DMS79 (cell line): ENCODE results near the gene PPFIBP2.
"Not testable (repeated sequence)": the region's sequence is repeated elsewhere in the genome, so short reads cannot be mapped to it uniquely, and the experiment has no call there.

ENCODE experiments used
- DNase-seq: peaks from one replicate; lab custom pipeline; 2025; lab: John Stamatoyannopoulos, UW

PPFIBP2 gene

DNA sequence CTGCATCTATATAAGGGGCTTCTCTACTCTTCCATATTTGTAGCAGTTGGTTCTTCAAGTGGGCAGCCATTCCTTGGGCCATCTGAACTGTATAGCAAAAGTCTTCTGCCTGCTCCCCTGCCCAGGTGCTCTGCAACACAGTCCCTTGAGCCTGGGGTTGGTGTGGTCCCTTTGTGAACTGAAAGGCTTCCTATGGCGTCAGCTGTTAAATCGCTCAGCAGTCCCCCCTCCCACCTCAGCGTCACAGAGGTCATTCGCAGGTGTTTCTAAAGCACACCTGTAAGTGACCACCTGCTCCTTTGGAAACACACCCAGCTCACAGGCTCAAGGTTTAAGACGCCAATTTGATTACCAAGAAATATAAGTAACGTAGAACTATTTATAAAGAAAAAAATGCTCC, 122.6 kb downstream of the PPFIBP2 start:
- no peak for DNase-seq

DNA sequence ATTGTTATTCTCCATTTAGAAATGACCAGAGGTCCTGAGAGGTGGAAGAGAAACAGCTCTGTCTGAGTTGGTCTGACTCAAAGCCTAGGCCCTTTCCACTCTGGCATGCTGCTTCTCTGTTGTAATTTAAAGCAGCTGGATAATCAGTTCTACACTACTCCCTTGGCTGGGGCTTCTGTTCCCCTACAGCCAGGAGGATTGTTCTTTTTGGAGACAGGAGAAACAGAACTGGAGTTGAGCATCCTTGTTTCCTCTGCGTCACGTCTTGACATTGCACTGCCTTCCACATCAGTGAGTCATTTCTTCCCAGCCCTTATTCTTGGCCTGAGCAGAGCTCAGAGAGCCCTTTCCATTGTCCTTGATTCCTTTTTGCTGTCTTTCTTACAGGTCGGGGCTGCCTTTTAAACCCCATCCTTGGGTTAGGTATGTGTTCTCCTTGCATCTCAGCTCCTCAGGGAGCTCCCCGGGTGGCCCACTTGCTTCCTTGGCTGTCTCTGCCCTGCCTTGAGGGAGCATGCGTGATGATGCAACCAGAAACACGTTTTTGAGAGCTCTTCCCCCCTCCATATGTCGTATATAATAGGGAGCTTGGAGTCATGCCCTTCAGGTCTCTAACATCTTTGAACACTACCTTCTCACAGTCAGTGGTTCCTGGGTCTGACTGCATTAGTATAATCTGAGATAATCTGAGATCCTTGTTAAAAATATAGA, 123.8 kb downstream of the PPFIBP2 start:
- no peak for DNase-seq

DNA sequence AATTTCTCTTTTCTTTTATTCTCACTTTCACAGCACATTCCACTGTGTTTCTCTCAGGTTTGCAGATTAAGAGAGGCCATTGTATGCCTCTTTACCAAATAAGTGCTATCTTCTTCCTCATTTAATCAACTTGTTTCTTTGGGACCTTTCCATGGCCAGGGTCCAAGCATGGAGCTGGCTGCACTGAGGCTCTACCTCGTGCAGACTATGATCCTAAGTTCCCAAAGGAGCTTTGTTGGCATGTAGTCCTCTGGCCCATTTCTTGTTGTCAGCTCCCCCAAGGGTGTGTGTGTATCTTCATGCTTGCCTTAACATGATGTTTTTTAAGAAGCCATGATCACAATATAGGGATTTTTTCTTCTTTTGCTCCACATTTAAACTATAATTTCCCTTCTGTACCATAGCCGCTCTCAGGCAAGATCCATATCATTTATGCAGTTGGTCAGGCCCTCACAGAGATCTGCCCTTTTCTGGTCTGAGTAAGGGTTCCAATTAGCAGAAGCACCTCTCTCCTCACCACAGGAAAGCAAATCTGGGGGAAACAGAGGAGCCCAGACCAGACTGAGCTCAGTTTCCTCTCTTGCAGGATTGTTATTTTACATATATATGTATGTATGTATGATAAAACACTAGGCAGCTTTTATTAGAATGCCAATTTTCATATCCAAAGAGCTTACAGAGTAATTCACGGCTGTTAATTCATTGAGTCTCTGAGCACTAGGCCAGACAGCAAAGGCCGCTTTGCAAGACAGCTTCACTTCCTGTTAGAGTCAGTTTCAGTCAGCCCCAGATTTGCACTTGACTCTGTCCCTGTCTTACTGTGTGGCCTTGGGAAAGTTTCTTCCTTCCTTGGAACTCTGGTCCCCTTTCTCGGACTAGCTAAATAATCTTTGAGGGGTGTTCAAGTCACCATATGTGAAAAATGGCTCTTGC, 125.2 kb downstream of the PPFIBP2 start:
- DNase-seq = no peak

DNA sequence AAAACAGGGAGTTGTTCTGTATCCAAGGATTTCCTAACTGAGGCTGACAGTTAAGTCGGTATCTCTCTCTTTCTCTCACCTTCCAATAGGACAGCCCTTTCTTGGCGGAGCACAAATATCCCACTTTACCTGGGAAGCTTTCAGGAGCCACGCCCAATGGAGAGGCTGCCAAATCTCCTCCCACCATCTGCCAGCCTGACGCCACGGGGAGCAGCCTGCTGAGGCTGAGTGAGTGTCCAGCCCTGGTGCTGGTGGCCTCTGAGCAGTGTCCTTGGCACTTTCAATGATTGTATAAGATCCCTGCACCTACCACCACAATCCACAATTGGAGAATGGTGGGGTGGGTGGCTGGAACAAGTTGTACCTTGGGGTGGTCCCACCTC, 125.8 kb downstream of the PPFIBP2 start:
- DNase-seq = no peak

DNA sequence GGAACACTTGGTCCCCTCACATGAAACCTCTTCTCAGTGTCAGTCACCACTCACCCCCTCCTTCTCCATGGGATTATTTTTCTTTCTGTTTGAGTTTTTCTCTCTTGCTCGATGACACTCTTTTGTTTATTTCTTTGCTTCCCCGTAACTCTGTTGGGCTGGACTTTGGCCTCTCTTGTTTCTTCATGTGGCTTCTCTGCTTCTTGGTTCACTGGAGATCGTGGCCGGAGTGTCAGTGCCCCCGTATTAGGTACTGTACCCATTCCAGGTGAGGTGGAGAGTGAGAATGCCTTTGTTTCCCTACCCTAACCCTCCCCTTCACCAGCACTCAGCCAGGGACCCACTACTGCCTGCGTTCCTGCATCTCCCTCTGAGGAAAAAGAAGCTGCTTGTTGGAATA, 127.0 kb downstream of the PPFIBP2 start:
- no peak for DNase-seq

DNA sequence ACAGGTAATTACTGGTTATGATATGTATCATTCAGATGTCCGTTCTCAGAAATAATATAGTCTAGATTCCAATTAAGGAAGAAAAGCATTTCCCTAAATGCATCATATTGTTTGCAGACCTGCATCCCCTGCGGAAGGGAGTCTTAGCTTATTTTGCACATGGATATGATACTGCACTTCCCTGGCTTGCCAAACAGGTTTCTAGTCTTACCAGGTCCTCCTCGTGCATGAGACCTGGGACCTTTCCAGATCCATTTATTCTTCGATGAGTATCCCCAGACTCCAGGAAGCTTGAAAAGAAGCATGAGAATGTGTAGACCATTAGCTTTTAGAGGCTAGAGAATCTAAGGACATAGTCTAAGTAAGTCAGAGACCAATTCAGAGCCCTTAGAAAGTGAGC, 128.9 kb downstream of the PPFIBP2 start:
- DNase-seq = peak; percentile 41

DNA sequence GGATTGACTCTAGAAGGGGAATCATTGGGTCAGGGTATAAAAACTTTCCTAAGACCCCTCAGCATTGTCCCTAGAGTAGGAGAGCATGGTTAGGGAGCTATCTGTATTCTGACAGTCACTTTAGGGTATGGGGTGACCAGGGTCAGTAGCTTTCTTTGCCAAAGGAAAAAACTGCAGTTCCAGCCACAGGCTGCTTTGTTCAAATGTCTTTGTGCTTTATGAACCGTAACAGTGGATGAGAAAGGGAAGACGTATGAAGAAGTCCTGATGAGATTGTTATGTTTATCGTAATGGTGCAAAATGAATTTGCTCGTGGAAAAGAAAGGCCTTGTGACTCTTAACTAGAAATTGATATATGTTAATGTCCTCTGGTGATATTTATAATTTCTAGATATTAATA, 129.5 kb downstream of the PPFIBP2 start:
- peak; percentile 4 for DNase-seq

DNA sequence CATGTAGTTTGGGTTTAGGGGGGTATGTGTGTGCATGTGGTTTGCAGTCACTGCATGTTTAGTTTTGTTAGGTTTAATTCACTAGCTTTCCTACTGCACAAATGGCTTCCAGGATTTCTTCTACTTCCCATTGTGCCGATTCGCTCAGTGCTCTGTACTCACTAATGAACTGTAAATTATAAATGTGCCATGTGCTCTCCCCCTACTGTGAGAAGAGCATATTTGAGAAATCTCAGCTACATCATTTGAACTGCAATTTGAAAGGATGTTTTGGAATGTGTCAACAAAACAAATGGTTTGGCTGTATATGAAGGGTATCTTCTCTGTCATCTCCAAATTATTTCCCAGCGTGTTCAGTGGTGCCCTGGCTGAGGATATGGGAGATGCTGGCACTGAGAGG, 131.4 kb downstream of the PPFIBP2 start:
- DNase-seq = no peak

DNA sequence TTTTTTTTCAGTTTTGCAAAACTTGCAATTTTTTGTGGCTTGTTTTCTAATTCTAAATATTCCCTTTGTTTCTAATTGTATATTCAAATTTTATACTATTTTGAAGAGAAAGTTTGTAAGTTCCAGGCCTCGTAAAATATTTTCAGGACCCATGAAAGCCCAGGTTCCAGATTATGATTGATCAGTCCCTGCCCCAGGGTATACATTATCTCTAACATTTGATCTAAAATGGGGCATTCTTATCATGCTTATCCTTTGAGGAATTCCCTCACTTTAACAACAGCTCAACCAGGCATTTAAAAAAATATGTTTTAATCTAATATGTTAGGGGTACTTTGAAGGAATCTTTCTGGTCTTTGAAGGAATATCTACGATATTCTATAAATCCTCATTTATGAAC, 133.1 kb downstream of the PPFIBP2 start:
- DNase-seq = no peak

DNA sequence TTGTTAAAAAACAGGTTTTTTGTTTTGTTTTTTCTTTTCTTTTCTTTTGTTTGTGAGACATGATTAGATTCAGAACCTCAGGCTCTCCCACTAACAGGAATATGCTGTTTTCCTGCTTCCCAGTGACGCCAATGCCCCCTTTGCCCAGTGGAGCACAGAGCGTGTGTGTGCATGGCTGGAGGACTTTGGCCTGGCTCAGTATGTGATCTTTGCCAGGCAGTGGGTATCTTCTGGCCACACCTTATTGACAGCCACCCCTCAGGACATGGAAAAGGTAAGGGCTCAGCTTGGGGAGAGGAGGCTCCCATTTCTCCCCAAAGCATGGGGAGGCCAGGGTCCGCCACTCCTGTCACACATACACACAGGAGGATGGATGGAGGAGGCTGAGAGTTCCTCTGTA, 134.5 kb downstream of the PPFIBP2 start:
- no peak for DNase-seq

DNA sequence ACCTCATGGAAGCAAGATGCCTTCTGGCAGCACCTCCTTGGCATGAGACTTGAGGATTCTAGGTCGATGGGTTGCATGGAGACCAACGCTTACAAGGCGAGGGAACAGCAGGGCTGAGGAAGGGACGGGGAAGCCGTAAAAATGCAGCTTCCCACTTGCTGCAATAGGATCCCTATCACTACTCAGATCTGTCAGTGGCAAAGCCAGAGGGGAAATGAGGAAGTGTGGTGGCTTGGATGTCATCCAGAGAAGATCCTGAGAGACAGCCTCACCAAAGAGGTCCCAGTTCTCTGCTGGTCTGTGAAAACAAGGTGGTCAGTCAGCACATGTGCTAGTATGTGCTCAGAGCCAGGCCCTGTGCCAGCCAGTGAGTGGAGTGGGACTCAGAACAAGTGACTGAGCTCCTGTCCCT, 137.3 kb downstream of the PPFIBP2 start:
- DNase-seq = no peak

DNA sequence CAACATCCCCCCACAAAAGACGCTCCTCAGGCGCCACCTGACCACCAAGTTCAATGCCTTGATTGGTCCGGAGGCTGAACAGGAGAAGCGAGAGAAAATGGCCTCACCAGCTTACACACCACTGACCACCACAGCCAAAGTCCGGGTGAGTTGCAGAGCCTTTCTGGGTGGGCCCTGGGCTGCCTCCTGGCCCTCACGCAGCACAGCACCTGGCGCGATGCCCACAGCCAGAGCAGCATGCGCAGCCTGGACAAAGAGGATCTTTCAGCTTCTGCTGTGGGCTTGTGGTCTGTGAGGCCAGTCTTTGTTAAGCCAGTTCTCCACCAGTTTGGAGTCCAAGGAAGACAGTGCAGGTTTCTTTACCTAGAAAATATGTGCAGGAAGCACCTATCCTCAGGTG, 137.9 kb downstream of the PPFIBP2 start:
- DNase-seq = no peak

DNA sequence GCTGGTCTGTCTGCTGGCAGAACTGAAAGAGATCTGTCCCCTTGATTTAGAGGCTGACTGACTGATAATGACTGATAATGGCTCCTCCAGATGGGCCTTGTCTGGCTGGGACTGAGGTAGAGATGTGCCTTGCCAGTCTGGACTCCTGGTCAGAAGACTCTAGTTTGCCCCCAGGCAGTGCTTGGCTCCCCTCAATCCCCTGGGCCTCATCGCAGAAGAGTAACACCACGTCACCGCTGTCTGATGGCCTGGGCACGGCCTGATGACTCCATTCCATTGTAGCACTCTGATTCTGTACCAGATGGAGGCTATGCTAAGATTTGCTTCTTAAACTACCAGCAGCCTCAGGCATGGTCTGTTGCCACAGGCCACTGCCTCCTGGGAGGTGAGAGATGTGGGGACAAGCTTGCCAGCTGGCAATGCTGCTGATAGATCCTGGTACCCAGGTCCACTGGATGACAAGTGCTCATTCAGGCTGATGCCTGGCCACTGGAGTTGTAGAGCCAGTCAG, 140.5 kb downstream of the PPFIBP2 start:
- no peak for DNase-seq

DNA sequence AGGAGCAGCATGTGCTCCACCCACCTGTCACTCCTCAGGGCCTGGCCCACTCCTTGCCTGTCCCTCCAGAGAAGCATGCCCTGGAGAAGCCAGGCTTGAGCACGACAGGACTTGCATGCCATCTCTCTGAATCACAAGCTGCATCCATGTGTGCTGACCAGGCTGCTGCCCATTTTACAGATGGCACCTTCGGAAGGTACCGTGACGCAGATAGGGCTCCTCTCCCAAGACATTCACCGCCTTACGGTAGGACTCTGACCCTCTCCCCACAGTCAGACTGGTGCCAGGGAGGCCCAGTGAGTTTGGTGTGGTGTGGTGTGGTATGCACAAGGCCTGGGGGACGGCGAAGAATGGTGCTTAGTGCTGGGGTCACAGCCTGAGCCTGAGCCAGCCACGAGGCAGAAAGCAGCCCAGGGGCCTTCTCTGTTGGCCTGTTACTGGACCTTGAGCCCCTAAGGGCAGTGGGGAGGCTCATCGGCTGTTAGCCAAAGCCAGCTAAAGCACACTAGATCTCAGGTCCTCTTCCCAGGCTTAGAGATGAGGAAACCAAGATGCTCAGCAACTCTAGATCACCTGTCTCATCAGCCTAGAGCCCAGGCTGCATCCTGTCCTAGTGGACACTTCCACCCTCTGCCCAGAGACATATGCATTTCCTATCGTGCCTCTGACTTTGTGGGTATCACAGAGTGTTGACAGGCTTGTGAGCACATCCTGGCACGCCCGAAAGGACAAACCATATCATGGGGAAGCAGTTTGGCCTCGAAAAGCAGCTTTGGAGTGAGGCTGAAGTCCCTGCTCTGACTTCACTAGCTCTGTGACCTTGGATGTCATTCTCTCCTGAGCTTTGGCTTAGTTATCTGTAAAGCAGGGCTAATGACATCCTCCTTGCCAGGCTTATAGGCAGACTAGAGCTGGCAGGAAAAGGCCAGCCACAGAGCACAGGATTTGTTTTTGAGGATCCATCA, 141.7 kb downstream of the PPFIBP2 start:
- no peak for DNase-seq

DNA sequence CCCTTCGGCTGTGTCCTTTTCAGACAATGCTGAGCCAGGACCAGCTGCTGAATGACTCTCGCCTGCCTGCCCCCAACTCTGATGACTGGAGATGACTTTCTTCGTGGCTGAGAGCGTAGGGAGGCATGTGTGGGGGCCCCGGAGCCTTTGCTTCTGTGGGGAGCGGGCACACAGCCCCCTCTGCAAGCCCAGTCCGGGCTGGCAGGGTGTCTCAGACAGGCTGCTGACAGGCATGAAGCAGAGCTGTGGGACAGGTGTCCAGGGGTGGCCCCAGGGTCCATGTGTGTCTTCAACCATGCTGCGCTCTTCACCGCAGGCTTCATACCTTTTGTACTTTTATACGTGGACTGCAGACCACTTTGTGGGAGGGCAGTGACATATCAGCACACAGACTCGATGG, 142.9 kb downstream of the PPFIBP2 start:
- DNase-seq = no peak

DNA sequence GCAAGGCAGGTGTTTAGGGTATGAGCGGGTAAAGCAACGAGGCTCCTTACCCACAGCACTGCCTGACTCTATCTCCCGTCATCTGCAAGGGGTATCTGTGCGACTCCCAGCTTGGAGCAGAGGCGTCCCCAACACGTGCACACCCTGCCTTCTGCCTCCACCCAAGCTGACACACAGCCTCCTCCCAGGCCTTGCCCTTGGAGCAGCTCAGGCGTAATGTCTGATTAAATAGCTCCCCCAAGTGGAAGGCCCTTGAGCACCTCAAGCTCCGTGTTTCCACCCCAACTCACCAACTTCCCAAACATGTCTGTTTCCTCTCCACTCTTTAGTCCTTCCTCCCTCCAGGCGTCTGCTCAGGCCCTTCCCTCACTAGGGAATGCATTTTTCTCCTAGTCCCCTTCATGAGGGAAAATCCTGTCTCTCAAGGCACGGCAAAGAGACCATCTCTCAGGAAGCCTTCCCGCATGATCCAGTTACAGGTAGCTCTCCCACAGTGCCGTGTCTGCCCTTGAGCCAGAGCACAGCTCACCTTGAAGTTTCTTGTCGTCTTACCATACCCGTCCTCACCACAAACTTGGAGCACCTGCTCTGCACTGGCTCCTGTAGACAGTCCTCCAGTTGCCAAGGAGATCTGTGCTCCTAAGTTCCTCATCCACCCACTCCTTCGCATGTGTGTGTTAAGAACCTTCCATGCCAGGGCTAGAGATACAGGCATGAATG, 143.7 kb downstream of the PPFIBP2 start:
- peak; percentile 42 for DNase-seq

DNA sequence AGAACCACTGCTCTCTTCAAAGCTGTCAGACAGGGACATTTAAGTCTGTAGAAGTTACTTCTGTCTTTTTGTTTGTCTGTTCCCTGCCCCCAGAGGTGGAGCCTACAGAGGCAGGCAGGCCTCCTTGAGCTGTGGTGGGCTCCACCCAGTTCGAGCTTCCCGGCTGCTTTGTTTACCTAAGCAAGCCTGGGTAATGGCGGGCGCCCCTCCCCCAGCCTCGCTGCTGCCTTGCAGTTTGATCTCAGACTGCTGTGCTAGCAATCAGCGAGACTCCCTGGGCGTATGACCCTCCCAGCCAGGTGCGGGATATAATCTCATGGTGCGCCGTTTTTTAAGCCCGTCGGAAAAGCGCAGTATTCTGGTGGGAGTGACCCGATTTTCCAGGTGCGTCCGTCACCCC, 149.7 kb downstream of the PPFIBP2 start:
- not testable (repeated sequence) for DNase-seq

DNA sequence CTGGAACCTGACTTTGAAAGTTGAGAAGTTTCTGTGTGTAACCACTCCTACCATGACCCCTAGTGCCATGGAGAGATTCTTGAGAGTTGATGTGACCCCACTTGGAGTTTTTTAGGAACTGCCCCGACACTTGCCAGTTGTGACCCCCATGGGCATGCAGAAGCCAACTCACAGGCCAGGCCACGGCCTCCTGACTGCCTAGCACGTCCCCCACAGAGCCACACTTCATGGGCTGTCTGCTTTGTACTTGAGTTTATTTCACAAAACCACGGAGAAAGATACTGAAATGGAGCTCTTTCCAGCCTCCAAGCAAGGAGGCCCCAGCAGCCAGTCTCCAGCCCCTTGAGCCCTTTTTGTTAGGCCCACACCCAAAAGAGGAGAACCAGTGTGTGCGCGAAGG, 151.1 kb downstream of the PPFIBP2 start:
- DNase-seq = no peak

DNA sequence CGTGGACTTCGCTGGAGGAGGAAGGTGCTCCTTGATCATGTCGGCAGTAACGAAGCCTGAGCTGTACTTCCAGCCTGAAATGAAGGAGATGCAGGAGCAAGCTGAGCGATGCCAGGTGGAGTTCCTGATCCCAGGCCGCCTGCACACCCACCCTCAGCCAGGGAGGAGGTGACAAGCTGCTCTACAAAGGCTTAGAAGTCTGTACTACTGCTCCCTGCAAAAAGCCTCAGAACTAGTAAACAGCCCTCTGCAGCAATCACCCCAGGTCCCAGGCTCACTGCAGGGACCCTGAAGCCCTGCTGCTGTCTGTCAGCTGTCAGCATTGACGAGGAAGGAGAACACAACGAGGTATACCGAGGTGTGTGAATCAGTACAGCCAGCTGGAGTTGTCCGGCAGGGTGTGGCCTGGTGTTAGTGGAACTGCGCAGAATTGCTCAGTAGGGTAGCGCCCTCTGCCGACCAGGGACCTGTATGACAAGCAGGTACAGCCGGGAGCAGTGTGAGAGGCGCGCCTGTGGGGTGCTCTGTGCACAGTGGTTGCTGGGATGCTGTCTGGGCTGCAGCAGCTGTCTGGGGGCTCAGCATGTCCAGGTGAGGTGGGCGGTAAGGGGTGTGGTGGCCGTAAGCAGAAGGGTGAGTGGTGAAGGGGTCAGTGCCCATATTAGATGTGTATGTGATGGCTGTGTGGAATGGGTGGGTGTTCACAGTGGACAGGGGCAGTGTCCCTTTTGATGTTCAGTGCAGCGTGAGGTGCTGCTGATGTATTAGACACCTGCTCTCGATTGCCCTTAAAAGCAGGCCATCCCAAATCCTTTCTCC, 151.9 kb downstream of the PPFIBP2 start:
- peak; percentile 39 for DNase-seq

DNA sequence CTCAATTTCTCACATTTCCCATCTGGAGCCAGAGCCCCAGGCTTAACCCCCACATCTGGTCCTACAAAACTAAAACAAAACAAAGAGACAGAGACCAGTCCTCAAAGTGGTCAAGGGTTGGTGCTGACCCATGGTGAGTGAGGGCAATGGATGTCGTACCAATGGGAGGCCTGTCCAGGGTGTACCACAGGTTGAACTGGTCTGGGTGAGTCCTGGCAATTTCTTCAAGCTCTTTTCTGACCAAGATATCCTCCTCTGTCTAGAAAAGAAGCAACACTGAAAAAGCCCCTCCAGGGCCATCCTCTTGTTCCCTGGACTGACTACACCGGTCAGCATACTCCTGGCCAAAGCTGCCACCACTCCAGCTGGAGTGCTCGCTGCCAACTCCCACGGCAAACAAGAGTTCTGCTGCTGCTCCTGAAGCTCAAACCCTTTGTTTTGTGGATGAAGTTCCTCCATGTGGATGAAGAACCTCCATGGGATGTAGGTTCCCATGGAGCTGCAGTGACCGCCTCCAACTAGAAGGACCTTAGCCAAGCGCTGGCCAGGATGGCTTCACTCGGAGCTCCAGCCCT, 152.6 kb downstream of the PPFIBP2 start:
- DNase-seq = no peak
